Measurements from ENCODE around the gene LRRC4.
A peak's percentile ranks its signal among the peaks of the same experiment; 100 is the strongest.

The LRRC4 gene

GRCh38 chr7:128031901-128032604 is 816 bp upstream of the LRRC4 start:
- peak; percentile 61 for DNase-seq (ENCODE audit: extremely low read depth, low read depth)
- peak; percentile 25 for TF ChIP-seq CTCF (IDR thresholded peaks at IDR 0.05; ENCODE audit: low read depth, low read length)

- no peak for DNase-seq (ENCODE audit: extremely low read depth, low read depth)
These were observed 979 bp downstream of the LRRC4 start for GRCh38 chr7:128030263-128030653.

GRCh38 chr7:128029405-128029995 is 1.7 kb downstream of the LRRC4 start:
- DNase-seq (ENCODE audit: extremely low read depth, low read depth), result no peak
- no peak for TF ChIP-seq CTCF (IDR thresholded peaks at IDR 0.05; ENCODE audit: low read depth, low read length)

More at GRCh38 chr7:128030263-128030653, 979 bp downstream of the LRRC4 start:
- TF ChIP-seq CTCF (IDR thresholded peaks at IDR 0.05; ENCODE audit: low read depth, low read length), result no peak

GRCh38 chr7:128027485-128027980 is 3.7 kb downstream of the LRRC4 start:
- DNase-seq (ENCODE audit: extremely low read depth, low read depth), result no peak

DNA sequence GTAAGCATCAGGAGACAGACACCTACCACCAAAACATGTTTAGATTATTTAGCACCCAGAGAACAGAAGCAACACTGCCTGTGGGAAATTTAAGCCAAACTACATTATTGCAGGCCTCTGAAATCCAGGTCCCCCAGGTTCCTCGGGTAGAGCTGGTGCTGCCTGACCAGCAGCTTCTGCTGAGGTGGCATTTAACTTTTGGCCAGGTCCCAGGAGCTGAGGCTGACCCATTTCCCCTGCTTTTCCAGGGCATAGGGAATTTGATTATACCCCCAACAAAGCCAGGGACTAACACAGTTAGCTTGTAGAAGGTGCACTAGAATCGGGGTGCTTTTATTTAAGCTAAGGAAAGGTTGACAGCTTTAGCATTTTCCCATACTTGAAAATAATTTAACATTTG is 4.7 kb downstream of the LRRC4 start:
- DNase-seq (ENCODE audit: extremely low read depth, low read depth), result no peak
- no peak for TF ChIP-seq CTCF (IDR thresholded peaks at IDR 0.05; ENCODE audit: low read depth, low read length)

More at GRCh38 chr7:128027485-128027980, 3.7 kb downstream of the LRRC4 start:
- no peak for TF ChIP-seq CTCF (IDR thresholded peaks at IDR 0.05; ENCODE audit: low read depth, low read length)

- DNase-seq (ENCODE audit: extremely low read depth, low read depth), result no peak
- no peak for TF ChIP-seq CTCF (IDR thresholded peaks at IDR 0.05; ENCODE audit: low read depth, low read length)
These were observed 5.4 kb downstream of the LRRC4 start for GRCh38 chr7:128025819-128026218.

- TF ChIP-seq CTCF (IDR thresholded peaks at IDR 0.05; ENCODE audit: low read depth, low read length), result no peak
- DNase-seq (ENCODE audit: extremely low read depth, low read depth), result no peak
These were observed 5.9 kb downstream of the LRRC4 start for GRCh38 chr7:128025380-128025779.
